HG03439 (cell line): Measurements from ENCODE around the gene PSD2.

Experiments
- ATAC-seq: cut with Tn5 transposase; IDR thresholded peaks from one replicate; pipeline ENCODE4 v1.9.1; 2021; ENCODE audit warnings: mild to moderate bottlenecking, moderate library complexity; ENCODE audit not compliant: unreplicated experiment

Gene PSD2

GRCh38 chr5:139835656-139836055 is 40.0 kb downstream of the PSD2 start:
- no peak for ATAC-seq

GRCh38 chr5:139836469-139837208 is 41.0 kb downstream of the PSD2 start:
- ATAC-seq: no peak

GRCh38 chr5:139837711-139838380 is 42.2 kb downstream of the PSD2 start:
- no peak for ATAC-seq

- ATAC-seq: no peak
Observed at GRCh38 chr5:139838381-139839197, 43.0 kb downstream of the PSD2 start.

- ATAC-seq: no peak
Observed at GRCh38 chr5:139839232-139839815, 43.7 kb downstream of the PSD2 start.

GRCh38 chr5:139839918-139840317 is 44.3 kb downstream of the PSD2 start:
- ATAC-seq: no peak

- ATAC-seq: no peak
Observed at GRCh38 chr5:139841549-139841948, 45.9 kb downstream of the PSD2 start.

- no peak for ATAC-seq
Observed at GRCh38 chr5:139842321-139842720, 46.7 kb downstream of the PSD2 start.

GRCh38 chr5:139843991-139844390 is 48.4 kb downstream of the PSD2 start:
- no peak for ATAC-seq

- no peak for ATAC-seq
Observed at GRCh38 chr5:139844472-139845145, 49.0 kb downstream of the PSD2 start.

- no peak for ATAC-seq
Observed at GRCh38 chr5:139845846-139846681, 50.5 kb downstream of the PSD2 start.

GRCh38 chr5:139847091-139847490 is 51.5 kb downstream of the PSD2 start:
- no peak for ATAC-seq

GRCh38 chr5:139847790-139848507 is 52.3 kb downstream of the PSD2 start:
- ATAC-seq: peak; percentile 64

- ATAC-seq: no peak
Observed at GRCh38 chr5:139848508-139849100, 53.0 kb downstream of the PSD2 start.

- no peak for ATAC-seq
Observed at GRCh38 chr5:139849501-139849900, 53.9 kb downstream of the PSD2 start.

- ATAC-seq: no peak
Observed at GRCh38 chr5:139849942-139850341, 54.3 kb downstream of the PSD2 start.

- ATAC-seq: no peak
Observed at GRCh38 chr5:139850423-139851016, 54.9 kb downstream of the PSD2 start.

GRCh38 chr5:139851558-139851957 is 56.0 kb downstream of the PSD2 start:
- no peak for ATAC-seq
